ENCODE results near the gene LCN12.

Gene LCN12

DNA sequence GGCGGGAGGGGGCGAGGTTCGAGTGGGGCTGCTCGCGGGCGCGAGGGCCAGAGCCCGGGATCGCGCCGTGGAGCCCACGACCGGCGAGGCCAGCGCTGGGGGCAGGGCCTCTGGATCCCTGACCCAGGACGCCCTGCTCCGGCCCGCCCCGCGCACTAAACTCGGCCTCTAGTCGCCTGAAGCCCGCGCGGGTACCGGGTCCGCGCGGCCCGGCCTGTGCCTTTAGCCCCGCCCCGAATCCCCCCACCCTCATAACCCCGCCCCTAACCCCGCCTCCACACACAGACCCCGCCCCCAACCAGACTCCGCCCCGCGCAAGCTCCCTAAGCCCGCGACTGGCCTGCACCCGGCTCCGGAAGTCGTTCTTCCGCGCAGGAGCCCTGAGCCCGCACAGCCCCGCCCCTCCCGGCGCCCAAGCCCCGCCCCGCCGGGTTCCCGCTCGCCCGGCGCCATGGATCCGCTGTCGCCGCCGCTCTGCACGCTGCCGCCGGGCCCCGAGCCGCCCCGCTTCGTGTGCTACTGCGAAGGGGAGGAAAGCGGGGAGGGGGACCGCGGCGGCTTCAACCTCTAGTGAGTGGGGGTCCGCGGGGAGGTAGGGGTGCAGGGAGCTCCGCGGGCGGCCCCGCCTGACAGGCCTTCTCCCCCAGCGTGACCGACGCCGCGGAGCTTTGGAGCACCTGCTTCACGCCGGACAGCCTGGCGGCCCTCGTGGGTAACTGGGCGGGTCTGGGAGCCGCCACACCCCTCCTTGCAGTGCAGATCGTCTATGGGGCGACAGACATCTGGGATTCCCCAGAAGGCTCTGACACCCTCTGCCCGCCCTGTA lies 40.1 kb downstream of the LCN12 start, which contains the start of gene PAXX:
TSS of gene PAXX (plus strand) at position 430 of the 826 bp plus-strand sequence. CDS start at position 452, 22 bp downstream.
- Histone ChIP-seq H4K91ac (ENCODE audit: low read length) (peak within 1 kb of the TSS; percentile 81), H3K14ac (ENCODE audit: low read length in 2 of 2) (peak within 1 kb of the TSS in 1 of 2 experiments; percentile 9), H3K36me3 (ENCODE audit: control insufficient read depth in 1 of 2, insufficient read depth in 2 of 2, low read depth in 1 of 2, low read length in 2 of 2) (peaks cover 0 to 28% of the 10 kb centered on the region in 2 experiments), H4K8ac (ENCODE audit: low read length) (peak within 1 kb of the TSS; percentile 90), H3K4me2 (ENCODE audit: low read length, poor library complexity, severe bottlenecking) (peak within 1 kb of the TSS; percentile 68), H3K9ac (ENCODE audit: low read length) (peak within 1 kb of the TSS; percentile 81), H3K4ac (ENCODE audit: low read depth in 1 of 2, low read length in 2 of 2) (peak within 1 kb of the TSS in 1 of 2 experiments; percentile 78), H3K23ac (ENCODE audit: low read length in 2 of 2) (no peak within 1 kb of the TSS), H2BK5ac (ENCODE audit: low read depth, low read length, poor library complexity, severe bottlenecking) (no peak within 1 kb of the TSS), H3K27me3 (ENCODE audit: control insufficient read depth in 1 of 2, insufficient read depth in 1 of 2, low read length in 2 of 2) (peaks cover 0 to 4% of the 10 kb centered on the region in 2 experiments), H3K27ac (ENCODE audit: low read length, poor library complexity, severe bottlenecking) (no peak within 1 kb of the TSS), H2BK12ac (ENCODE audit: low read length in 2 of 2) (no peak within 1 kb of the TSS), H3K4me3 (ENCODE audit: insufficient read depth in 1 of 2, low read depth in 1 of 2, low read length in 2 of 2) (peak within 1 kb of the TSS; percentile 78 to 87), H3K4me1 (ENCODE audit: control insufficient read depth, insufficient read depth, low read depth, low read length) (peaks cover 35% of the 10 kb centered on the region), H3K18ac (ENCODE audit: low read depth in 1 of 2, low read length in 2 of 2) (peak within 1 kb of the TSS; percentile 77 to 80), H3K79me1 (replicated peaks; ENCODE audit: low read length, poor library complexity, severe bottlenecking) (peaks cover 15% of the 10 kb centered on the region), H3K9me3 (ENCODE audit: control insufficient read depth, low read length) (no peaks in the 10 kb centered on the region), H2BK120ac (ENCODE audit: low read depth, low read length) (peak within 1 kb of the TSS; percentile 54), H2BK15ac (ENCODE audit: low read depth, poor library complexity, severe bottlenecking) (peak within 1 kb of the TSS; percentile 82), H2AK5ac (ENCODE audit: low read length, severe bottlenecking) (no peak within 1 kb of the TSS), H2AFZ (ENCODE audit: low read depth, low read length) (no peak within 1 kb of the TSS)
- under 1% methylated on average over 56 of the region's 92 CpGs for WGBS
- DNase-seq, result peak; percentile 88

DNA sequence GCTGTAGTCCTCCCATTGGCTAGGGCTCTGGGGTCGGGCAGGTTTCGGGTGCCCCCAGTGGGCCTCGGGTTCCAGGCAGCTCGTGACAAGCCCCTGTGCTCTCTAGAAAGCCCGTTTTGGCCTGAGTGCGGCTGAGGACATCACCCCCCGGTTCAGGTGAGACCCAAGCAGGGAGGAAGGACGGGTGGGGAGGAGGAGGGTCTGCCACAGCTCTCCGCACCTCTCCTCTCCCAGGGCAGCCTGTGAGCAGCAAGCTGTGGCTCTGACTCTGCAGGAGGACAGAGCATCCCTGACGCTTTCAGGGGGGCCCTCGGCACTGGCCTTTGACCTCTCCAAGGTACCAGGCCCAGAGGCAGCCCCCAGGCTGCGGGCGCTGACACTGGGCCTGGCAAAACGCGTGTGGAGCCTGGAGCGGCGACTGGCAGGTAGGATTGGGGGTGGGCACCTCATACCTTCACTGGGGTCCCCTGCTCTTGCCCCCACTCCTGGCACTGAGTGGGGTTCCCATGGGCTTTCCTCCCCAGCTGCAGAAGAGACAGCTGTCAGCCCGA lies 40.8 kb downstream of the LCN12 start:
- Histone ChIP-seq H3K9ac (ENCODE audit: low read length) (peak overlapping the region; percentile 81), H3K18ac (ENCODE audit: low read depth in 1 of 2, low read length in 2 of 2) (peak overlapping the region in 1 of 2 experiments; percentile 32), H2AFZ (ENCODE audit: low read depth, low read length) (no peak overlapping the region), H2BK5ac (ENCODE audit: low read depth, low read length, poor library complexity, severe bottlenecking) (no peak overlapping the region), H3K27ac (ENCODE audit: low read length, poor library complexity, severe bottlenecking) (no peak overlapping the region), H3K9me3 (ENCODE audit: control insufficient read depth, low read length) (no peaks in the 10 kb centered on the region), H2BK15ac (ENCODE audit: low read depth, poor library complexity, severe bottlenecking) (no peak overlapping the region), H3K36me3 (ENCODE audit: control insufficient read depth in 1 of 2, insufficient read depth in 2 of 2, low read depth in 1 of 2, low read length in 2 of 2) (peaks cover 0 to 28% of the 10 kb centered on the region in 2 experiments), H4K91ac (ENCODE audit: low read length) (peak overlapping the region; percentile 48), H3K4me3 (ENCODE audit: insufficient read depth in 1 of 2, low read depth in 1 of 2, low read length in 2 of 2) (peak overlapping the region; percentile 78 to 87), H3K79me1 (replicated peaks; ENCODE audit: low read length, poor library complexity, severe bottlenecking) (peaks cover 15% of the 10 kb centered on the region), H3K4me1 (ENCODE audit: control insufficient read depth, insufficient read depth, low read depth, low read length) (peaks cover 42% of the 10 kb centered on the region), H2AK5ac (ENCODE audit: low read length, severe bottlenecking) (no peak overlapping the region), H4K8ac (ENCODE audit: low read length) (no peak overlapping the region), H3K4me2 (ENCODE audit: low read length, poor library complexity, severe bottlenecking) (peak overlapping the region; percentile 68), H2BK12ac (ENCODE audit: low read length in 2 of 2) (no peak overlapping the region), H3K4ac (ENCODE audit: low read depth in 1 of 2, low read length in 2 of 2) (peak overlapping the region in 1 of 2 experiments; percentile 32), H3K23ac (ENCODE audit: low read length in 2 of 2) (no peak overlapping the region), H2BK120ac (ENCODE audit: low read depth, low read length) (no peak overlapping the region), H3K14ac (ENCODE audit: low read length in 2 of 2) (peak overlapping the region in 1 of 2 experiments; percentile 9), H3K27me3 (ENCODE audit: control insufficient read depth in 1 of 2, insufficient read depth in 1 of 2, low read length in 2 of 2) (peaks cover 0 to 5% of the 10 kb centered on the region in 2 experiments)
- no peak for DNase-seq
- WGBS, result 57% methylated on average over 14 of the region's 18 CpGs

DNA sequence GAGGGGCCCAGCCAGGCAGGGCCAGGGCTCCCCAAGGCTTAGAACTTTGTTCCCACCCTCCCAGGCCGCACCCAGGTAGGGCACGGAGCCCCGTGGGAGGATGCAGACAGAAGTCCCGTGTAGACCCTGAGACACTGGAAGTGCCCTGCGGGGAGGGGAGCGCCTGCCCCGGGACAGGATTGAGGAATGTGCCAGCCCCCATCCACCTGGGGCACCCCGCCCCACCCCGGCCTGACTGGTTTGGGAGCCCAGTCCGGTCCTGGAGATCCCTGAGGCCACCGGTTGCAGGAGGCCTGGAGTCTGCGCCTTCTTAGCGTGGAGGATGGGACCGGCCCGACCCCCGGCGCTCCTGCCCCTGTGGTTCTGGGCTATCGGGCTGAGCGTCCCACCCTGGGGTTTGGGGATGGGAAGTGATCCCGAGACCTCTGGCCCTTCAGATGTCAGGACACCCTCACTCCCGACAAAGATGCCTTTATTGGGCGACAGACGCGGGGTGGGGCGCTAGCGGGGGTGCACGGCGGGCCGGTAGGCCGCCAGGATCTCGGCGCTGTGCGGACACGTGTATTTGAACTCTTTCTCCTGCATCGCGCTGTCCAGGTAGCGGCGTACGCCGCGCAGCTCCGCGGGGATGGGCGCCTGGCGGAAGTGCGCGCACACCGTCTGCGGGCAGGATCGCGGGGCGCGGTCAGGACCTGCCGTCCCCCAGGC lies 42.3 kb downstream of the LCN12 start:
- H3K18ac ChIP-seq (ENCODE audit: low read depth in 1 of 2, low read length in 2 of 2), result no peak overlapping the region
- no peak overlapping the region for H2BK15ac ChIP-seq (ENCODE audit: low read depth, poor library complexity, severe bottlenecking)
- no peak overlapping the region for H3K4ac ChIP-seq (ENCODE audit: low read depth in 1 of 2, low read length in 2 of 2)
- no peak overlapping the region for H2BK5ac ChIP-seq (ENCODE audit: low read depth, low read length, poor library complexity, severe bottlenecking)
- no peak overlapping the region for H2BK120ac ChIP-seq (ENCODE audit: low read depth, low read length)
- no peak overlapping the region for H3K4me3 ChIP-seq (ENCODE audit: insufficient read depth in 1 of 2, low read depth in 1 of 2, low read length in 2 of 2)
- no peak overlapping the region for H2BK12ac ChIP-seq (ENCODE audit: low read length in 2 of 2)
- DNase-seq, result no peak
- no peak overlapping the region for H2AK5ac ChIP-seq (ENCODE audit: low read length, severe bottlenecking)
- no peak overlapping the region for H3K14ac ChIP-seq (ENCODE audit: low read length in 2 of 2)
- no peak overlapping the region for H4K91ac ChIP-seq (ENCODE audit: low read length)
- H3K9ac ChIP-seq (ENCODE audit: low read length), result no peak overlapping the region
- peaks cover 0 to 5% of the 10 kb centered on the region in 2 experiments for H3K27me3 ChIP-seq (ENCODE audit: control insufficient read depth in 1 of 2, insufficient read depth in 1 of 2, low read length in 2 of 2)
- H2AFZ ChIP-seq (ENCODE audit: low read depth, low read length), result no peak overlapping the region
- H3K23ac ChIP-seq (ENCODE audit: low read length in 2 of 2), result no peak overlapping the region
- H3K9me3 ChIP-seq (ENCODE audit: control insufficient read depth, low read length), result no peaks in the 10 kb centered on the region
- no peak overlapping the region for H3K4me2 ChIP-seq (ENCODE audit: low read length, poor library complexity, severe bottlenecking)
- 91% methylated on average over 54 of the region's 54 CpGs for WGBS
- H4K8ac ChIP-seq (ENCODE audit: low read length), result no peak overlapping the region
- no peak overlapping the region for H3K27ac ChIP-seq (ENCODE audit: low read length, poor library complexity, severe bottlenecking)
- H3K36me3 ChIP-seq (ENCODE audit: control insufficient read depth in 1 of 2, insufficient read depth in 2 of 2, low read depth in 1 of 2, low read length in 2 of 2), result peaks cover 0 to 28% of the 10 kb centered on the region in 2 experiments
- H3K4me1 ChIP-seq (ENCODE audit: control insufficient read depth, insufficient read depth, low read depth, low read length), result peaks cover 50% of the 10 kb centered on the region
- peaks cover 15% of the 10 kb centered on the region for H3K79me1 ChIP-seq (replicated peaks; ENCODE audit: low read length, poor library complexity, severe bottlenecking)

DNA sequence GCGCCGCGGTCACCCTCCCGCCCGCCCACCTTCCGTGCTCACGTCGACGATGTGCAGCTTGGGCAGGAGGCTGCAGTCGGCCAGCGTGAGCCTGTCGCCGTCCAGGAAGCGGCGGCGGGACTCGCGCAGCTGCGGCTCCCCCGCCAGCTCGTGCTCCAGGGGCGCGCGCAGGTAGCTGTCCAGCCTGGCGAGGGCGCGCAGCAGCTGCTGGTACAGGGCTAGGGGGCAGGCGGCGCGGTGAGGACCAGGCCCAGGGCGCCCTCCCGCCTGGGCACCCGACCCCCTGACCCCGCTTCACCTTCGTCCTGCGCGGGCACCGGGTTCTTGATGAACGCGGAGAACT lies 42.8 kb downstream of the LCN12 start:
- Histone ChIP-seq H4K8ac (ENCODE audit: low read length) (no peak overlapping the region), H3K23ac (ENCODE audit: low read length in 2 of 2) (no peak overlapping the region), H3K79me1 (replicated peaks; ENCODE audit: low read length, poor library complexity, severe bottlenecking) (peaks cover 15% of the 10 kb centered on the region), H3K18ac (ENCODE audit: low read depth in 1 of 2, low read length in 2 of 2) (no peak overlapping the region), H2BK12ac (ENCODE audit: low read length in 2 of 2) (peak overlapping the region in 1 of 2 experiments; percentile 16), H2AFZ (ENCODE audit: low read depth, low read length) (no peak overlapping the region), H3K9ac (ENCODE audit: low read length) (no peak overlapping the region), H3K27ac (ENCODE audit: low read length, poor library complexity, severe bottlenecking) (no peak overlapping the region), H2BK5ac (ENCODE audit: low read depth, low read length, poor library complexity, severe bottlenecking) (no peak overlapping the region), H3K4me1 (ENCODE audit: control insufficient read depth, insufficient read depth, low read depth, low read length) (peaks cover 52% of the 10 kb centered on the region), H3K14ac (ENCODE audit: low read length in 2 of 2) (no peak overlapping the region), H3K4me2 (ENCODE audit: low read length, poor library complexity, severe bottlenecking) (no peak overlapping the region), H2BK120ac (ENCODE audit: low read depth, low read length) (no peak overlapping the region), H3K9me3 (ENCODE audit: control insufficient read depth, low read length) (no peaks in the 10 kb centered on the region), H3K36me3 (ENCODE audit: control insufficient read depth in 1 of 2, insufficient read depth in 2 of 2, low read depth in 1 of 2, low read length in 2 of 2) (peaks cover 0 to 28% of the 10 kb centered on the region in 2 experiments), H2AK5ac (ENCODE audit: low read length, severe bottlenecking) (no peak overlapping the region), H3K27me3 (ENCODE audit: control insufficient read depth in 1 of 2, insufficient read depth in 1 of 2, low read length in 2 of 2) (peaks cover 0 to 5% of the 10 kb centered on the region in 2 experiments), H4K91ac (ENCODE audit: low read length) (no peak overlapping the region), H2BK15ac (ENCODE audit: low read depth, poor library complexity, severe bottlenecking) (no peak overlapping the region), H3K4ac (ENCODE audit: low read depth in 1 of 2, low read length in 2 of 2) (no peak overlapping the region), H3K4me3 (ENCODE audit: insufficient read depth in 1 of 2, low read depth in 1 of 2, low read length in 2 of 2) (no peak overlapping the region)
- WGBS, result 84% methylated on average over 40 of the region's 40 CpGs
- DNase-seq, result no peak
